BE2C (cell line): ENCODE results near the gene S100A16.

Source experiments
- DNase-seq: peaks from one replicate; pipeline ENCODE4 v3.0.0-alpha.2; 2020
- H3K27me3 ChIP-seq: fragments of 250-450 bp; sonication (Bioruptor Pico); 2 replicates; pipeline ENCODE4 v1.5.1; 2020; ENCODE audit warnings: mild to moderate bottlenecking
- H3K36me3 ChIP-seq: fragments of 250-450 bp; sonication (Bioruptor Pico); 2 replicates; pipeline ENCODE4 v1.5.1; 2020; ENCODE audit warnings: mild to moderate bottlenecking
- H3K4me1 ChIP-seq: fragments of 250-450 bp; sonication (Bioruptor Pico); 2 replicates; pipeline ENCODE4 v1.5.1; 2020
- H3K4me3 ChIP-seq: 2 replicates; pipeline ENCODE4 v1.5.1; 2011; ENCODE audit warnings: low read depth, low read length
- H3K9me3 ChIP-seq: fragments of 250-450 bp; sonication (Bioruptor Pico); 2 replicates; pipeline ENCODE4 v1.5.1; 2020
- TF ChIP-seq, protein P1 (sequence below): IDR thresholded peaks from 2 replicates; pipeline ENCODE4 v1.5.1; 2012; ENCODE audit warnings: mild to moderate bottlenecking, low read depth, low read length

The S100A16 gene

DNA sequence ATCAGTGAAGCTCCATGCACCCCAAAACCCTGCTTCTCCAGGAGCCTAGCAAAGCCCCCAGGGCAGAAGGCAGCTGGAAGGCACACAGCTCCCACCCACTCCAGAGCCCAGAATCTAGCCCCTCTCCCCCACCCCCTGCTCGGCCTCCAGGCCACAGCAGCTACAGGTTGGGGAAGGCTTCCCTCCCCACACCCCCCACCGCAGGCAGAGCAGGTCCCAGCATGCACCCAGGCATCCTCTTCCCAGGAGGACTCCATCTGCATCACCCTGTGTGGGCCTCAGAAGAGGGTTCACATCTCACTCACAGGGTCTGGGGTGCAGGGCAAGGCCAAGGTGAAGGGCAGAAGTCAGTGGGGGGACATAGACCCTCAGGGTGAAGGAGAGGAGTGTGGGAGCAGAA, 2.5 kb upstream of the S100A16 start:
- H3K4me1 ChIP-seq: peaks cover 4% of the 10 kb centered on the region
- no peak for DNase-seq
- no peaks in the 10 kb centered on the region for H3K27me3 ChIP-seq
- H3K36me3 ChIP-seq: no peaks in the 10 kb centered on the region
- no peak overlapping the region for H3K4me3 ChIP-seq
- TF ChIP-seq, protein P1, sequence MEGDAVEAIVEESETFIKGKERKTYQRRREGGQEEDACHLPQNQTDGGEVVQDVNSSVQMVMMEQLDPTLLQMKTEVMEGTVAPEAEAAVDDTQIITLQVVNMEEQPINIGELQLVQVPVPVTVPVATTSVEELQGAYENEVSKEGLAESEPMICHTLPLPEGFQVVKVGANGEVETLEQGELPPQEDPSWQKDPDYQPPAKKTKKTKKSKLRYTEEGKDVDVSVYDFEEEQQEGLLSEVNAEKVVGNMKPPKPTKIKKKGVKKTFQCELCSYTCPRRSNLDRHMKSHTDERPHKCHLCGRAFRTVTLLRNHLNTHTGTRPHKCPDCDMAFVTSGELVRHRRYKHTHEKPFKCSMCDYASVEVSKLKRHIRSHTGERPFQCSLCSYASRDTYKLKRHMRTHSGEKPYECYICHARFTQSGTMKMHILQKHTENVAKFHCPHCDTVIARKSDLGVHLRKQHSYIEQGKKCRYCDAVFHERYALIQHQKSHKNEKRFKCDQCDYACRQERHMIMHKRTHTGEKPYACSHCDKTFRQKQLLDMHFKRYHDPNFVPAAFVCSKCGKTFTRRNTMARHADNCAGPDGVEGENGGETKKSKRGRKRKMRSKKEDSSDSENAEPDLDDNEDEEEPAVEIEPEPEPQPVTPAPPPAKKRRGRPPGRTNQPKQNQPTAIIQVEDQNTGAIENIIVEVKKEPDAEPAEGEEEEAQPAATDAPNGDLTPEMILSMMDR: no peak
- H3K9me3 ChIP-seq: no peaks in the 10 kb centered on the region

DNA sequence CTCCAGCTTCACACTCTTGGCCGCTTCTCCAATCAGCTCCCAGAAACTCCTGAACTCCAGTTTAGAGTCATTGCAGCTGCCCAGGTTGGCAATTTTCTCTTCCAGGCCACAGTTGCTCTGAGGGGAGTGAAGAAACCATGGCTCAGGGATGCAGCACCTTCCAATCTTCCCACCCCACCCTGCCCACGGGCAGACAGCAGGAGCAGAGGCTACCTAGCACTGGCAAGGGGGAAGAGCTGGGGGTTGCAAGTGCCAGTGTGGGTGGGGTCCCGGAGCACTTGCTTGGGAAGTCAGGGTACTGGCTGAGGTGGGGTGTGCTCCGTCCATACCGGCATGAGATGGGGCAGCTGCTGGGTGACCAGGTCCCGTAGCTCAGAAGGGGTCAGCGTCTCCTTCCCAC, 2.0 kb upstream of the S100A16 start:
- no peaks in the 10 kb centered on the region for H3K36me3 ChIP-seq
- no peak overlapping the region for H3K4me3 ChIP-seq
- H3K9me3 ChIP-seq: no peaks in the 10 kb centered on the region
- TF ChIP-seq, protein P1: no peak
- DNase-seq: no peak
- H3K4me1 ChIP-seq: peaks cover 9% of the 10 kb centered on the region
- no peaks in the 10 kb centered on the region for H3K27me3 ChIP-seq

DNA sequence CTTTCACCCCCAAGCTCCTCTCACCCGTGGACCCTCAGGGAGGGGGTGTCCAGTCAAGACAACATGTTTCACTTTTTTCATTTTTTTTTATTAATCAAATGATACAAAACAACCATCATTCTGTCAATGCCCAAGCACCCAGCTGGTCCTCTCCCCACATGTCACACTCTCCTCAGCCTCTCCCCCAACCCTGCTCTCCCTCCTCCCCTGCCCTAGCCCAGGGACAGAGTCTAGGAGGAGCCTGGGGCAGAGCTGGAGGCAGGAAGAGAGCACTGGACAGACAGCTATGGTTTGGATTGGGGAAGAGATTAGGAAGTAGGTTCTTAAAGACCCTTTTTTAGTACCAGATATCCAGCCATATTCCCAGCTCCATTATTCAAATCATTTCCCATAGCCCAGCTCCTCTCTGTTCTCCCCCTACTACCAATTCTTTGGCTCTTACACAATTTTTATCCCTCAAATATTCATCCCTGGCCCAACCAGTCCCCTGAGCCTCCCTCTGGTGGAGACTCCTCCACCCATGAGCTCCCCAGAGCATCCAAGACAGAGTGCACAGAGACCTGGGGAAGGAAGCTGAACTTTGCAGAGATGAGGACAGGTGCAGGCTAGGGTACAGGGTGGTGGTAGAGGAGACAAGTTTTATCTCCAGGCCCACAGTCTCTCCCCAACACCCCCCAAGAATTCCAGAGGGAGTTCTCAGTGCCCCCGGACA, 1.4 kb upstream of the S100A16 start:
- Histone ChIP-seq H3K9me3 (no peaks in the 10 kb centered on the region), H3K4me3 (no peak overlapping the region), H3K4me1 (peaks cover 15% of the 10 kb centered on the region), H3K27me3 (no peaks in the 10 kb centered on the region), H3K36me3 (no peaks in the 10 kb centered on the region)
- no peak for DNase-seq
- TF ChIP-seq, protein P1: no peak

DNA sequence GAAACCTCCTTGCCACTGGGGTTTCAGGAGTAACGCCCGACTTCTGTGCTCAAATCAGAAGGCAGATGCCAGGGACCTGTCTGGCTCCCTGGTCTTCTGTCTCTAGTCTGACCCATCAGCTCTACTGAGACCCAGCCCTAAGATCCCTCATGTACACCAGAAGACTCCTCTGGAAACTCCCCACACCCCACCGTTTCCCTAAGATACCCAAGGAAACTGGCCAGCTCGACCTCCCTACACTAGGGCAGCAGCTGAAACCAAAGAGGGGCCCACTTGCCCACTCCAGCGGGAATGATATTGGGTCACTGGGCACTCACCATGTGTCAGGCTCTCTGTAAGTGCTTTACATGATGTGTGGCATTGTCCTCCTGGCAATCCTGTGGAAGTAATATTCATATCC, 469 bp upstream of the S100A16 start:
- Histone ChIP-seq H3K4me1 (peaks cover 19% of the 10 kb centered on the region), H3K27me3 (no peaks in the 10 kb centered on the region), H3K36me3 (no peaks in the 10 kb centered on the region), H3K4me3 (no peak overlapping the region), H3K9me3 (no peaks in the 10 kb centered on the region)
- TF ChIP-seq, protein P1: no peak
- no peak for DNase-seq

DNA sequence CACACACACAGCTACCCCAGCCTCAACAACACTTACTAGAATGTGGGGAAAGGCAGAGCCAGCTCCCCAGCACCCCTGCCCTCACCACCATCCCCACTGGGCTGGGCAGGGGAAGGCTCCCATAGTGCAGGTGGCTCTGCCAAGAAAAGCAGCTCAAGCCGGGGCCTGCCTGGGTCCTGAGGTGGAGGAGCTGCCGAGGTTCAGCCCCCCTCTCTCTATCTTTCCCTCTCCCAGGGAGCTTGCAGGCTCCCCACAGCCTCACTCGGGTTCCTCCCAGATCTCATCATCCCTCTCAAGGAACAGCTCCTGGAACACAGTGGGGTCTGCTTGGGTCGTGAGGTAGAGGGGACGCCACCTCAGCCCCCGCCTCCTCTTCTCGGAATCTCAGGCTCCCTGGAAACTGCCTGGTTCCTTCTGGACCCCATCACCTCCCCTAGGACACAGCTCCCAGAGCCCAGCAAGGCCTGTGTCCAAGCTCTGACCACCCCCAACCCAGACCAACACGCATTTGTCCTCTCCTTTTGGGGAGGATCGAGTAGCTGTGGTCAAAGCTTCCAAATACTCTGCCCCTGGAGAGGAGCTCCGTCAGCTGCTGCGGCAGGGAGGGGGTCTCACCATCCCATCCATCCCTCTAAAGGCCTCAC, 704 bp downstream of the S100A16 start:
- TF ChIP-seq, protein P1: no peak
- no peaks in the 10 kb centered on the region for H3K27me3 ChIP-seq
- no peaks in the 10 kb centered on the region for H3K9me3 ChIP-seq
- no peaks in the 10 kb centered on the region for H3K36me3 ChIP-seq
- H3K4me3 ChIP-seq: no peak overlapping the region
- DNase-seq: no peak
- peaks cover 19% of the 10 kb centered on the region for H3K4me1 ChIP-seq

DNA sequence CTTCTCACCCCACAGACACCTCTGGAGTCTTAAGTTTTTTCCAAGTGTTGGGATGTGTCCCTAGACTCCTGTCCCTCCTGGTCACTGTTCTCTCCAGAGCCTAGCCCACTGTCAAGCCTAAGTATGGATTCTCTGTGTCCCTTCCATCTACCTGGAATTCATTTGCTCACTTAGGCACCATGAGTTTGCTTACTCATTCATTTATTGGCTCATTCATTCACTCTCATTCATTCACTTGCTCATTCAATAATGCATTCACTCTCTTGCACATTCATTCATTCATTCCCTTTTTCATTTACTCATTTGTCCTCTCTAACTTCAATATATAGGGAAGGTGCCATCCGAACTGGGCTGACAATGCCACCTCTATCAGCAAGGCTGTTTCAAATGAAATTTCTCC, 1.6 kb downstream of the S100A16 start:
- TF ChIP-seq, protein P1: no peak
- no peaks in the 10 kb centered on the region for H3K9me3 ChIP-seq
- no peaks in the 10 kb centered on the region for H3K27me3 ChIP-seq
- DNase-seq: no peak
- H3K4me1 ChIP-seq: peaks cover 19% of the 10 kb centered on the region
- H3K36me3 ChIP-seq: no peaks in the 10 kb centered on the region
- H3K4me3 ChIP-seq: no peak overlapping the region
